ENCODE measurements around the gene EIF3I.

DNA sequence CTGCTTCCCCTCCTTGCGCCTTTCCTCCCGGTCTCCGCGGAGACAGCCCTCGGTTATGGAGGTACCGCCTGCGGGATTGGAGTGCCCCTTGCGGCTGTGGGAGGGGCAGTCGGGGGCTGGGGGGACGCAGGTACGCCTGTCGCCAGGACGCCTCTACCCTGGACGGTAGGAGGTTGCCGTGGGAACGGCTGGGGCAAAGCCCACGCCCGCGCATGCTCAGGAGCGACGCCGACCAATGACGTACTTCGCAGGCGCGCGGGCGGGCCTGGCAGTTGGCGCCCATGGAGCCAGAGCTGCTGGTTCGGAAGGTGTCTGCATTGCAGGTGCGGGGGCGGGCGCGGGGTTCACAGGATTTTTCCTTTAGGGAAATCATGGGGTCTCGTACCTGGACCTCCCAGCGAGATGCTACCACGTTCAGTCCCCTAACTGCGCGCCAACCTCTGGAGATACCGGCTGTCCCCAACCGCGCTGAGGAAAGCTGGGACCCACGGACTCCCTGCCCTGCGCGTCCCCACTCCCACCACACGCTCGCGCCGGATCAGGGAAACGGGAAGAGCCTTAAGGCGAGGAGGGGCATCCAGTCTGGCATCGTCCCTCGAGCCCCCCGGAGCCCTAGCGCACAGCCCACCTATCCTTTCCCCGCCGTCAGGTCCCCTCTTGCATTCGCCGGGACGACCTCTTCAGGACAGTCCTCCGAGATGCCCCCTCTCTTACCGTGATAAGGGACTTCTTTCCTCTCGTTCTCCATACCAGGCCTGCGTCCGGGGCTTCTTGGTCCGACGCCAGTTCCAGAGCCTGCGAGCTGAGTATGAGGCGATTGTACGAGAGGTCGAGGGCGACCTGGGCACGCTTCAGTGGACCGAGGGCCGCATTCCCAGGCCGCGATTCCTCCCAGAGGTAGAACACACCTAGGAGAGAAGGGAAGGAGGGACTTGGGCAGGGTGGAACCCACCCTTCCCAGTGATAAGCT, 16.5 kb upstream of the EIF3I start, which contains the start of gene IQCC:
- no peak for TF ChIP-seq EZH2 (IDR thresholded peaks at IDR 0.05; ENCODE audit: low read length, missing control alignments)
- TF ChIP-seq, protein P1, sequence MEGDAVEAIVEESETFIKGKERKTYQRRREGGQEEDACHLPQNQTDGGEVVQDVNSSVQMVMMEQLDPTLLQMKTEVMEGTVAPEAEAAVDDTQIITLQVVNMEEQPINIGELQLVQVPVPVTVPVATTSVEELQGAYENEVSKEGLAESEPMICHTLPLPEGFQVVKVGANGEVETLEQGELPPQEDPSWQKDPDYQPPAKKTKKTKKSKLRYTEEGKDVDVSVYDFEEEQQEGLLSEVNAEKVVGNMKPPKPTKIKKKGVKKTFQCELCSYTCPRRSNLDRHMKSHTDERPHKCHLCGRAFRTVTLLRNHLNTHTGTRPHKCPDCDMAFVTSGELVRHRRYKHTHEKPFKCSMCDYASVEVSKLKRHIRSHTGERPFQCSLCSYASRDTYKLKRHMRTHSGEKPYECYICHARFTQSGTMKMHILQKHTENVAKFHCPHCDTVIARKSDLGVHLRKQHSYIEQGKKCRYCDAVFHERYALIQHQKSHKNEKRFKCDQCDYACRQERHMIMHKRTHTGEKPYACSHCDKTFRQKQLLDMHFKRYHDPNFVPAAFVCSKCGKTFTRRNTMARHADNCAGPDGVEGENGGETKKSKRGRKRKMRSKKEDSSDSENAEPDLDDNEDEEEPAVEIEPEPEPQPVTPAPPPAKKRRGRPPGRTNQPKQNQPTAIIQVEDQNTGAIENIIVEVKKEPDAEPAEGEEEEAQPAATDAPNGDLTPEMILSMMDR (conservative IDR thresholded peaks at IDR 0.05 in 1 of 2, IDR thresholded peaks at IDR 0.05 in 1 of 2; ENCODE audit: low read depth in 1 of 2, low read length in 2 of 2), result no peak
